Kidney tubule cell (primary cell): Measurements from ENCODE around the gene CEP131.

Experiments used
- DNase-seq: peaks from one replicate; pipeline ENCODE4 v3.0.0-alpha.2; 2018; ENCODE audit warnings: low spot score

The CEP131 gene

GRCh38 chr17:81199482-81199830 lies 23.3 kb downstream of the CEP131 start:
- no peak for DNase-seq

- no peak for DNase-seq
Measured at GRCh38 chr17:81198826-81199481, 23.8 kb downstream of the CEP131 start.

- no peak for DNase-seq
Measured at GRCh38 chr17:81197831-81198490, 24.8 kb downstream of the CEP131 start.

- DNase-seq = no peak
Measured at GRCh38 chr17:81197409-81197795, 25.4 kb downstream of the CEP131 start.

GRCh38 chr17:81196505-81197408 lies 26.0 kb downstream of the CEP131 start:
- peak; percentile 26 for DNase-seq

- DNase-seq = no peak
Measured at GRCh38 chr17:81195941-81196495, 26.7 kb downstream of the CEP131 start.

GRCh38 chr17:81194941-81195901 lies 27.5 kb downstream of the CEP131 start:
- DNase-seq = no peak

GRCh38 chr17:81194225-81194760 lies 28.5 kb downstream of the CEP131 start:
- DNase-seq = no peak

- no peak for DNase-seq
Measured at GRCh38 chr17:81193470-81194224, 29.1 kb downstream of the CEP131 start.

GRCh38 chr17:81193051-81193410 lies 29.7 kb downstream of the CEP131 start:
- no peak for DNase-seq

- DNase-seq = no peak
Measured at GRCh38 chr17:81192386-81193050, 30.2 kb downstream of the CEP131 start.

- no peak for DNase-seq
Measured at GRCh38 chr17:81191646-81192045, 31.1 kb downstream of the CEP131 start.

GRCh38 chr17:81191116-81191515 lies 31.6 kb downstream of the CEP131 start:
- no peak for DNase-seq

- DNase-seq = no peak
Measured at GRCh38 chr17:81190591-81190990, 32.2 kb downstream of the CEP131 start.

- DNase-seq = no peak
Measured at GRCh38 chr17:81189670-81190530, 32.9 kb downstream of the CEP131 start.

- no peak for DNase-seq
Measured at GRCh38 chr17:81189016-81189415, 33.7 kb downstream of the CEP131 start.

- DNase-seq = no peak
Measured at GRCh38 chr17:81188491-81188840, 34.3 kb downstream of the CEP131 start.

- DNase-seq = no peak
Measured at GRCh38 chr17:81187586-81188490, 34.9 kb downstream of the CEP131 start.
